ENCODE data around the gene DPPA4.
"Not testable (repeated sequence)": the region's sequence is repeated elsewhere in the genome, so short reads cannot be mapped to it uniquely, and the experiment has no call there.

Gene DPPA4, protein sequence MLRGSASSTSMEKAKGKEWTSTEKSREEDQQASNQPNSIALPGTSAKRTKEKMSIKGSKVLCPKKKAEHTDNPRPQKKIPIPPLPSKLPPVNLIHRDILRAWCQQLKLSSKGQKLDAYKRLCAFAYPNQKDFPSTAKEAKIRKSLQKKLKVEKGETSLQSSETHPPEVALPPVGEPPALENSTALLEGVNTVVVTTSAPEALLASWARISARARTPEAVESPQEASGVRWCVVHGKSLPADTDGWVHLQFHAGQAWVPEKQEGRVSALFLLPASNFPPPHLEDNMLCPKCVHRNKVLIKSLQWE

DNA sequence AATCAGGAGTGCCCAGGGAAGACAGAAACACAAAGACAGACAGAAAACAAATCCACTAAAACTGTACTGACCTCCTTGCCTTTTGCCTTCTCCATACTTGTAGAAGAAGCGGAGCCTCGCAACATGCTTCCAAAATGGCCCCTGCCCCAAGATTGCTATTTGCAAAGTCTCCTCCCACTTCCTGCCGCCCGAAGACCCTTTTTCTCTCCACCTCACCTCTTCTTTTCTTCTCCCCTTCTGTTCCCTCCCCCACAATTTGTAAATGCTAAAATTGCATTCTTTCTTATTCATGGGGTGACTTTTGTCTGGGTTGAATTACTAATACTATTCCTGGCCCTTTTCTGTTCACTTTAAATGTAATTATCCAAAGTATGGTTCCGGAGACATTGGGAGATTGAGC lies at the start of gene DPPA4:
DPPA4 (minus strand) TSS at position 154 of the 400 bp plus-strand sequence; CDS start at position 125, 29 bp downstream.
- no peak for DNase-seq (ENCODE audit: low read depth, low spot score)

DNA sequence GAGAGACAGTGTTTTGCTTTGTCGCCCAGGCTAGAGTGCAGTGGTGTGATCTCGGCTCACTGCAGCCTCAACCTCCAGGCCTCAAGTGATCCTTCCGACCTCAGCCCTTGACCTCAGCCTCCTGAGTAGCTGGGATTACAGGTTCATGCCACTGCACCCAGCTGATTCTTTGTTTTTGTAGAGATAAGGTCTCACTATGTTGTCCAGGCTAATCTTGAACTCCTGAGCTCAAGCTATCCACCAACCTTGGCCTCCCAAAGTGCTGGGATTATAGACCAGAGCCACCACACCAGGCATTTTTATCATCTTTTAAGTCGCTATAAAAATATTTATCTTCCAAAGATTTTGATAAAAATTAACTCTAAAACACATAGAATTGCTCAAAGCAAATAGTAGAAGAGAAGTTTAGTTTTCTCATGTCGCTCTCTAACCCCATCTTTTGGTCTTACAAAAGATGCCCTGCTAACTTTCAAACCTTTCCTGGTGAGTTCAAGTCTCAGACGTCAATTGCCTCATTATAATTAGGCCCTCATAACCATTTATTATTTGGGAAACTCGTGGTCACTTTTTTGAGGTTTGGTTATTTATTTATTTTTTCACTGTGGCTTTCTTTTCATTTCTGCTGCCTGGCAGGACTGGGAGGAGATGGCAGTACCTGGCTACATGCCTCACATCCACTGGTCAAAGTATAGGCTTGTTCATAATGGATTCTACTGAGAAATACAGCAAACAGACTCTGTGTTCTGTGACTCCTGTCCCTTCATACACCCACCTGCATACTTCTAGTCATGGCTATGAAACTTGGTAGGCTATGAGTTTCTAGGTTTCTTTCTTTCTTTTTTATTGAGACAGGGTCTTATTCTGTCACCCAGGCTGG lies 48.3 kb upstream of the DPPA4 start:
- no peak for DNase-seq (ENCODE audit: low read depth, low spot score)

DNA sequence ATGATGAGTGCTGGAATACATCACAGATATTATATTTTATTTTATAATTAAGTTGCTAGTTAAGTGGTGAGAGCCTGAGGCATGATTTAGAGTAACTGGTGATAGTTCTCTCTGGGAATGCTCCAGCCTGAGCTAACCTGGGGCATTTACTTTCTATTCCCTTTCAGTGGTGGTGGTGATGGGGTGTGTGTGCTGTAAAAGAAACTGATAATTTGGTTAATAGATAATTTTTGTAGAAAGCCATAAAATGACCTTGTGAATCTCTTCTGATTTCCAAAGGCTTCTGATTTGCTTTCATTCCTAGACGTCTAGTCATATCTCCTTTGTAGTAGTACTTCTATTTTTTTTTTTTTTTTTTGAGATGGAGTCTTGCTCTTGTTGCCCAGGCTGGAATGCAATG lies 46.8 kb upstream of the DPPA4 start:
- DNase-seq (ENCODE audit: low read depth, low spot score), result no peak

DNA sequence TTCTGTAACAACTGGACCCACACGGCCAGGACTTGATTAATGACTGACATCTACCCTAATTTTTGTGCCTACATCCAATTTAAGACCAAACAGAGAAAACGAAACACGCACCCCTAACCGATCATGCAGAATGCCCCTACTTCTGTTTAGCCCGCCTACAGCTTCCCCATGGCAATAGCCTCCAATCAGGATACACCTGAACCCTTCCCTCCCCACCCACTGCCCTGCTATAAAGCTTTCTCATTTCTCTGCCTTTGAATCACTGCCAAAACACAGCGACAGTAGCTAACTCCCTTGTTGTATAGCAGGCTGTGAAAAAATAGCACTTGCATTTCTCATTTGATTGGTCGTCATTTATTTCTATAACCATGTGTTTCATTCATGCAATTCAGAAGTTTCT lies 45.2 kb upstream of the DPPA4 start:
- DNase-seq (ENCODE audit: low read depth, low spot score), result no peak

DNA sequence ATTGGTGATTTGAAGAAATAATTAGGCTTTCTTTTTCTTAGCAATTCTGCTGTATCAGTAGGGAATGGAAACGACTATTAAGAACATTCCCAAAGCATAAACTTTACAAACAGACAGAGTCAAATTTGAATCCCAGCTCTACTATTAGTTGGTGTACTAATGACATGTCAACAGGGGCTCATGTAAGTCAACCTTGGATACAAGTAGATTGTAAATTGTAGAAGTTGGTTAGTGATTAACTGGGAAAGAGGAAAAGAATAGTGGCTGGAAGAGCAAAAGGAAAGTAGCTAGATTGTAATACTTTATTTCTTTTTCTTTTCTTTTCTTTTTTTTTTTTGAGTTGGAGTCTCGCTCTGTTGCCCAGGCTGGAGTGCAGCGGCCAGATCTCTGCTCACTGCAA lies 38.6 kb upstream of the DPPA4 start:
- no peak for DNase-seq (ENCODE audit: low read depth, low spot score)

DNA sequence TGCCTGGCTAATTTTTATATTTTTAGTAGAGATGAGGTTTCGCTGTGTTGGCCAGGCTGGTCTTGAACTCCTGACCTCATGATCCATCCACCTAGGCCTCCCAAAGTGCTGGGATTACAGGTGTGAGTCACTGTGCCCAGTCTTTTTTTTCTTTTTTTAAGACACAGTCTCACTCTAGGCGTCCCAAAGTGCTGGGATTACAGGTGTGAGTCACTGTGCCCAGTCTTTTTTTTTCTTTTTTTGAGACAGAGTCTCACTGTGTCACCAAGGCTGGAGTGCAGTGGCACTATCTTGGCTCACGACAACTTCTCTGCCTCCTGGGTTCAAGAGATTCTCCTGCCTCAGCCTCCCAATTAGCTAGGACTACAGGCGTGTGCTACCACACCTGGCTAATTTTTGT lies 37.1 kb upstream of the DPPA4 start:
- not testable (repeated sequence) for DNase-seq (ENCODE audit: low read depth, low spot score)

DNA sequence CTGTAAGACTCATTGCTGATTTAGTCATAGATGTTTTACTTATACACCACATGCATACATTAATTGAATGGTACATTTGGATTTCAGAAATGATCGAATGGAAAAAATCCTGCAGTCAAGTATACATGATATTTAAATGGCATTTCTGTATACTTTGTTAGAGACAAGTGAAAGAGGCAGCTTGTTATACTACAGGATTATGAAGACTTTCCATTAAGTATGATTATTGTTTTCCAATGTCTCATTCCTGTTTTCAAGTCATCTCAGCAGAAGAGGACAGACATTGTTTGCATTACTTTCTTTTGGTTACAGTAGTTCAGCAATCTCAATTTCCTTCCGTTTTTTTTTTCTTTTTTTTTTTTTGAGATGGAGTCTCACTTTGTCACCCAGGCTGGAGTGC lies 36.6 kb upstream of the DPPA4 start:
- no peak for DNase-seq (ENCODE audit: low read depth, low spot score)

DNA sequence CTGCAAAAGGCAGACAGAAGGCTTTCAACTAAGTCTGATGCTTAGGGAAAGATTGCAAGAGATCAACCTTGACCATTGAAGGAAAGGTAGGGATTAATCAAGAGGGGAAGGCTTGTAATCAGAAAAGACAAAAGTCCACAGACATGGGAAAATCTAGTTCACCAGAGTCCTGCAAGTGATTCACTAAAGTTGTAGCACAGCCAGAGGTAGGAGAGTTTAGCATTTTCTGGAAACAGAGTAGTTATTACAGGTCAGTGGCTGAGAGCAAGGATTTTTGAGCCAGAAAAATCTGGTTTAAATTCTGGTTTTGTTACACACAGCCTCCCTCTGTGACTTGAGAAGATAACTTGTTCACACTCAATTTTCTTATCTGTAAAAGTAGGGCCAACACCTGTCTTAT lies 35.3 kb upstream of the DPPA4 start:
- no peak for DNase-seq (ENCODE audit: low read depth, low spot score)

DNA sequence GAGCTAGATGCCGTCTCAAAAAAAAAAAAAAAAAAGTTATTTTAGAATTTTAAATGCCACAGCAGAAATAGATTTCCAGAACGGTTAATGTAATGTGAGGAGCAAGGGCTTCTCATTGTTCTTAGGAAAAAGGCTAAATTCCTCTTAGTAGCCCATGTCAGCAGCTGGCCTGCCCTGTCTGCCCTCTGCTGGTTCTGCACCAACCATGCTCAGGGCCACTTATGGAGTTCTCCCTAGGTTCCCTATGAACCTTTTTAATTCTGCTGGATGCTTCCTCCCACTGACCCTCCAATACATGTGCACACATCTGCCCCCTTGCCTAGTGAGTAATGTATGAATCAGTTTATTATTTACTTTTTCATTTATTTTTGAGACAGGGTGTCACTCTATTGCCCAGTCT lies 32.2 kb upstream of the DPPA4 start:
- no peak for DNase-seq (ENCODE audit: low read depth, low spot score)

DNA sequence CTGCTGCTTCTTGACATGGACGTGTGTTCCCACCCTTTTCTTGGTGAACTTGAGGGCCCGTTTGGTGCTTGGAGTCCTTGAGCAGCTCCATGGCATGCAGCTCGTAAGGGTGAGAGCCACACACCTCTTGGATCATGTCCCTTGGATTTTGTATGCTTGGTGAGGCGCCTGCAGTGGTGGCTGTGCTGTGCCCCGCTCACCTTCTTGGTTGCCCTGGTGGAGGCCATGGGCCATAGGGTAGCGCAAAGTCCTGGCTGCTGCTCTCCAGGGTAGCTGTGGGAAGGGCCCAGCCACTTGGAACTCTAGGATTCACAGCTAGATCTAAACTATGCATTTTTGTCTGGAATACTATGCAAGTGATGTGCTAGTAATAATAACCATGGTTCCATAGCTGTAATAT lies 26.7 kb upstream of the DPPA4 start:
- no peak for DNase-seq (ENCODE audit: low read depth, low spot score)

DNA sequence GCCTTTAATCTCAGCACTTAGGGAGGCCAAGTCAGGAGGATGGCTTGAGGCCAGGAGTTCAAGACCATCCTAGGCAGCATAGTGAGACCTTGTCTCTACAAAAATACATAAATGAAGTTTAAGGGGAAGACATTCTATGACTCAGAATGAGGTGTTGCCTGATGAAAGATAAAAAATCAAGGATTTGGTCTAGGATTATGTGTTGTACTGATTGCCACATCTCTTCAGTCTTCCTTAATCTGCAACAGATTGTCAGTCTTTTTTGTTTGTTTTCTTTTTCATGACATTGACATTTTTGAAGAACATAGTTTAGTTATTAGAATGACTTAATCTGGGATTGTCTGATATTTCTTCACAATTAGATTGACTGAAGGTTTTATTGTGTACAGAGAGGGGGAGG lies 26.3 kb upstream of the DPPA4 start:
- no peak for DNase-seq (ENCODE audit: low read depth, low spot score)

DNA sequence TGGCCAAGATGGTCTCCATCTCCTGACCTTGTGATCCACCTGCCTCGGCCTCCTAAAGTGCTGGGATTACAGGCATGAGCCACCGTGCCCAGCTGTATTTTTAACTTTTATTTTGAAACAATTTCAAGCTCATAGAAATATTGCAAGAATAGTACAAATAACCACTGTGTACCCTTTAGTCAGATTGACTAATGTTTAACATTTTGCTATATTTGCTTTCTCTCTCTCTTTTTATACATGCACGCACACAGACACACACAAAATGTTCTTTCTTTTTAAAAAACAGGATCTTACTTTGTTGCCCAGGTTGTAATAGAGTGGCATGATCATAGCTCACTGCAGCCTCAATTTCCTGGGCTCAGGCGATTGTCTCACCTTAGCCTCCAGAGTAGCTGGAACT lies 25.5 kb upstream of the DPPA4 start:
- DNase-seq (ENCODE audit: low read depth, low spot score), result no peak

DNA sequence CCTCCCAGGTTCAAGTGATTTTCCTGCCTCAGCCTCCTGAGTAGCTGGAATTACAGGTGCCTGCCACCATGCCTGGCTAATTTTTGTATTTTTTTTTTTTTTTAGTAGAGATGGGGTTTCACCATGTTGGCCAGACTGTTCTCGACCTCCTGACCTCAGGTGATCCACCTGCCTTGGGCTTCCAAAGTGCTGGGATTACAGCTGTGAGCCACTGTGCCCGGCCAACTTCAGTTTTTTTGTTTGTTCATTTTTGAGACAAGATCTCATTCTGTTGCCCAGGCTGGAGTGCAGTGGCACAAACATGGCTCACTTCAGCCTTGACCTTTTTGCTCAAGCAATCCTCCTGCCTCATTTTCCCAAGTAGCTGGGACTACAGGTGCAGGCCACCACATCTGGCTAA lies 21.5 kb upstream of the DPPA4 start:
- not testable (repeated sequence) for DNase-seq (ENCODE audit: low read depth, low spot score)

DNA sequence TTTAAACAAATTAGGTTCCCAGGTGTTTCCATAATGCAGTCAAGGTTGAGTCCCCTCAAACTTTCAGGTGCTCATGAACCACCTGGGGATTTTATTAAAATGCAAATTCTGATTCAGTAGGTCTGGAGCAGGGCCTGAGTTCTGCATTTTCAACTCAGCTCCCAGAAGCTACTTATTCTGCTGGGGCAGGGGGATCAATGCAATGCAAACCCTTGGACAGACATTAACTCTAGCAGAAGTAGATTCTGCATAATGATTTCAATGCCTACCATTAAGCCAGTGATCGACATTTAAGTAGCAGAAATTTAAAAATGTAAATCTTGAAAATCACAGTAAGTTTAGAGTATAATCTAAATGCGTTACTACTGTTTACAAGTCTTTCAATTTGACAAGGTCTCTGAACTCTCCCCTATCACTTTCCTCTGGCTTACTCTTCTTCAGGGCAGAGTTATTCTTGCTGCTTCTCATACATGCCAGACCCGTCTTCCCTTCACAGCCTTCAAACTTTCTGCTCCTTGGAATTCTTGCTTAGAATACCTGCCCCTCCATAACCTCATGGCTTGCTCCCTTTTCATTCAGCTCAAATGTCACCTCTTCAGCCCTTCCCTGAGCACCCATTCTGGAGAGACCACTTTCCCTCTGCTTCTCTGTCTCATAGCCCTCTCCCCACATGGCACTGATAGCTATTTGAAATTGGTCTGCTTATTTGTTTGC lies 19.3 kb upstream of the DPPA4 start:
- no peak for DNase-seq (ENCODE audit: low read depth, low spot score)

DNA sequence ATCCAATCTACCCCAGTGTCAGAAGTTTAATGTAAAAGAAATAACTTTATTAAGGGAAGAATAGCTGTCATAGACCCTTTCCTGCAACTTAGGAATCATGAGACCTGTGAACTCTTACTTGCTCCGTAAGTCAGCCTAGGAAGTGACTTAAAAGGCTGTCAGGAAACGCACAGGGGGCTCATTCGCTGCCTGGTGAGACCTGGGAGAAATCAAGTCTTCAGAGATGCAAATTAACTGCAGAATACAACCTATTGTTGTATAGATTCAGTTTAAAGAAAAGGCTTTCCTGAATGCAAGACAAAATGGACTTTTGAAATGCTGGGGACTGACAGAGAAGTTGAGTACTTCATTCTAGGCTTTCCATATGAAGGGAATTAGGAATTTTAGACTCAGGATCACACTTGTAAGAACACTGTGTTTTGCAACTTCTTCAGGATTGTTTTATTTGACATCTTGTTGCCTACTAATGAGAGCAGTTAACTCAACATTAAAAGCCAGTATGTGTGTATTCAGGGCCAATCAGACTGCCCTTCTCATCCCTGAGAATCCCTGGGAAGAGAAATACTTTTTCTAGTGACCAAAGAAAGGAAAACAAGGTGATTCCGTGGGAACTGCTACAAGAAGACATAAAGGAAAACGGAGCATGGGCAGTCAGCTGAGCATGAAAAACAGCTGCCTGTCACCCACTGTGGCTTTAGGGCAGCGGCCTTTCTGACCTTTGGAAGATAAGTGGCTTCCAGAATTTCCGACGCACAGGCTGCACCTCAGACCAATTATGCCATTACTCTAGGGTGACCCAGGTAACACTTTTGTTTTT lies 18.5 kb upstream of the DPPA4 start:
- DNase-seq (ENCODE audit: low read depth, low spot score), result no peak

DNA sequence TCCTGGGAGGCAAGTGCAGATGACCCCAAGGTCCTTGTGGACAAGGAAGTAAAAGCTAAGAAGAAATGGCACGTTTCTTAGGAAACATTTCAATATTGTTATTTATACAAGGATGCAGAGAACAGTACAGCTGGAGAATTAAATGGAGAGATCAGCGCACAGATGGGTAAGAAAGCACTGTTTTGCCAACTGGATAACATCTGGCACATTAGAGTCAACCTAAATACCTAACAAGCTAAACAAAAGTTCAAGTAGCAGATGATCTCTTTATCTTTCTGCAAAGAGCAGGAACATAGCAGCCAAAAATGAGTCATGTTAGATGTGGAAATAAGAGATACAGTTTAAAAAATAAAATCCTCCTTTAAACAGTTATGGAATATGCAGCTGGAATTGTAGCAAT lies 15.7 kb upstream of the DPPA4 start:
- DNase-seq (ENCODE audit: low read depth, low spot score), result no peak

DNA sequence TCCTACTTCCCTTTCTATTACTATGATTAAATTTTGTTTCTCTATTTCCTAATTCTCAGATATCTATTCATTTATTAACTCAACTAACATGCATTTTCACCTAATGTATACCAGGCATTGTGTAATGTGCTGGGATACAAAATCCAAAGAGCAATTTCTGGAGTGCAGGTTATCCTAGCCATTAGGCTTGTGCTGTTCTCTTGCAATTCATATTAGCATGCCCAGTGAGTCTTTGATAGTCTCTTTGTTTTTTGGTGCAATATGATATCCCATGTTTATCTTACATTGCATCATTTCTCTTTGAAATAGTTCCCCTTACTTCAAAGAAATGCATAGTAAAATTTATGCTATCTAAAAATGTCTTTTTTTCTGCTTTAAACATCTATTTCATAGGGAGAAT lies 13.9 kb upstream of the DPPA4 start:
- no peak for DNase-seq (ENCODE audit: low read depth, low spot score)

DNA sequence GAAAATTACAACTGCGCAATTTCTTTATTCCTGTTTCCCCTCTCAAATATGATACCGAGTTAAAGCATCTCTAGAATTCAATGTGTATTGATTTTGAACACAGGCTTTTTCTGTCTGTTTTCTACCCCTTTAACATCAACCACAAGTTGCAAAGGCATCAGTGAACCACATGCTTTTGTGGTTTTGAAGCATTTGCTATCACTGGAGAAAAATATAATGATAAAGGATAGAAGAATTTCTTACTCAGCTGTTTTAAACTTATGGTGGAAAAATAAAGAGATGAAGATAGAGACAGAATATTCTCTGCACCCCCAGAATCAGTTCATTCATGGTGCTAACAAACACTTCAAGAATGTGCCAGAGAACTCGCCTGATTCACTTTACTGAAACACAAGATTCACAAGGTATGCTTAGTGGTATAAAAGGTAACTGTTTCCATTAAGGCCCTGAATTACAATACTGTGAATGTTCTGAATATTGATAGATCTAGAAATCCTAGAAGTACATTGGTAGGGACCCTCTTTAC lies 9.5 kb upstream of the DPPA4 start:
- no peak for DNase-seq (ENCODE audit: low read depth, low spot score)

DNA sequence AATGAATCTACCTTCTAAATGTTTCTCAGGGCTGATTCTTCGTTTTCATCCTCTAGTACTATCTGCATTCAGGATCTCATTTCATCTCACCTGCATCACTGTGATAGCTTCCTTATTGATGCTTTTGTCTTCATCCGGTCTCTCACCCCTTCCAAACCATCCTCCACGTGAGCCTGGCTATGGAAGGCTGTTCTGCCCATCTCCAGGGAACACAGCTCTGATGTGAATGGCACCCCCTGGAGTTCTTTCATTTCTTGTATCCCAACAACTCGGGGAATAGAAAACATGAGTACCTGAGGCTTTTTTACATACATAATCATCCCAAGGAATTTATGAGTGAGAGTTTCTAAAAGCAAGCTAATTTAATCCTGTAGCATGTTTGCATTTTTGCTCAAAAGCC lies 8.8 kb upstream of the DPPA4 start:
- DNase-seq (ENCODE audit: low read depth, low spot score), result no peak

DNA sequence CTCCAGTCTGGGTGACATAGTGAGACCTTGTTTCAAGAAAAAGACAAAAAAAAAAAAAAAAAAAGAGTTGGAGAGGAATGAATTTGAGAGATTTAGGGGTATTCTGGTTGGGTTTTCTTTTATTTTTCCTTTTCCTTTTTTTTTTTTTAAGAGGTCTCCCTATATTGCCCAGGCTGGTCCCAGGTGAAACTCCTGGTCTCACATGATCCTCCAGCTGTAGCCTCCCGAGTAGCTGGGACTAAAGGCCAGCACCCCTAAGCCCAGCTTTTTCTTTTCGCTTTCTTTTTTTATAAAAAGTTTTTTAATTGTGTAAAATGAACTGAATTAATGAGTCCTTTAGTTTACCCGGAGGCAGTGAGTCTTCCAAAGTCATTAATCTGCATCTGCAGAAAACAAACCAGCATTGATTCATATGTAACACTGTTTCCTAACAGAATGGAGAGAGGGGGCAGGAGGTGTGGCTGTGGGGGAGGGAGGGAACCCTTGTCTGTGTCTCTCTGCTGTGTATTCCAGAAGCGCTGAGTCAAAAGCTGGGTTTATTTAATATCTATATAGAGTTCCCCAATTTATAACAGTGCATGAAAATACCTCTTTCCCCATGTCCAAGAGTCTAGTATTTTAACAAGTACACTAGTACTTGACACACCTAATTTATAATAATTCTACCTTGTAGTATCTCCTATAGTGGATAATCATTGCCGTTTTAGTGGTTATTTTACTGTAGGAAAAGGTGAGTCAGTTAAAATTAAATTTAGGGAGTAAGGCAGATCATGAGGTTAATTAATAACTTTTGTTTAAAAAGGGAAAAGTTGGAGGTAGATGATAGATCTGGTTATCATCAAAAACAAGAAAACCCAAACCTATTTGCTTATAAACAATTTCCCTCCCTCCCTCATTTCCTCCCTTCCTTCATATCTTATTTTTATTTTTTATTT lies 2.6 kb upstream of the DPPA4 start:
- DNase-seq (ENCODE audit: low read depth, low spot score), result no peak

Data from smooth muscle cell of the brain vasculature (primary cell).